A375 (cell line): ENCODE data around the gene E2F2. TPM values are rescaled to one million over a fixed set of nuclear protein-coding genes. Genes with fewer than 3 reads are reported as not detected.

ENCODE experiments used
- total RNA-seq: library from RNA; depleted of rRNA; stranded (reverse); fragments of >200 nt; shearing (Covaris generic); gene quantifications from 2 replicates; pipeline ENCODE4 v1.2.3, GENCODE V29; 2014; rRNA removed

The E2F2 gene, protein sequence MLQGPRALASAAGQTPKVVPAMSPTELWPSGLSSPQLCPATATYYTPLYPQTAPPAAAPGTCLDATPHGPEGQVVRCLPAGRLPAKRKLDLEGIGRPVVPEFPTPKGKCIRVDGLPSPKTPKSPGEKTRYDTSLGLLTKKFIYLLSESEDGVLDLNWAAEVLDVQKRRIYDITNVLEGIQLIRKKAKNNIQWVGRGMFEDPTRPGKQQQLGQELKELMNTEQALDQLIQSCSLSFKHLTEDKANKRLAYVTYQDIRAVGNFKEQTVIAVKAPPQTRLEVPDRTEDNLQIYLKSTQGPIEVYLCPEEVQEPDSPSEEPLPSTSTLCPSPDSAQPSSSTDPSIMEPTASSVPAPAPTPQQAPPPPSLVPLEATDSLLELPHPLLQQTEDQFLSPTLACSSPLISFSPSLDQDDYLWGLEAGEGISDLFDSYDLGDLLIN
- total RNA-seq = 8.0 and 9.4 TPM in 2 replicates

DNA sequence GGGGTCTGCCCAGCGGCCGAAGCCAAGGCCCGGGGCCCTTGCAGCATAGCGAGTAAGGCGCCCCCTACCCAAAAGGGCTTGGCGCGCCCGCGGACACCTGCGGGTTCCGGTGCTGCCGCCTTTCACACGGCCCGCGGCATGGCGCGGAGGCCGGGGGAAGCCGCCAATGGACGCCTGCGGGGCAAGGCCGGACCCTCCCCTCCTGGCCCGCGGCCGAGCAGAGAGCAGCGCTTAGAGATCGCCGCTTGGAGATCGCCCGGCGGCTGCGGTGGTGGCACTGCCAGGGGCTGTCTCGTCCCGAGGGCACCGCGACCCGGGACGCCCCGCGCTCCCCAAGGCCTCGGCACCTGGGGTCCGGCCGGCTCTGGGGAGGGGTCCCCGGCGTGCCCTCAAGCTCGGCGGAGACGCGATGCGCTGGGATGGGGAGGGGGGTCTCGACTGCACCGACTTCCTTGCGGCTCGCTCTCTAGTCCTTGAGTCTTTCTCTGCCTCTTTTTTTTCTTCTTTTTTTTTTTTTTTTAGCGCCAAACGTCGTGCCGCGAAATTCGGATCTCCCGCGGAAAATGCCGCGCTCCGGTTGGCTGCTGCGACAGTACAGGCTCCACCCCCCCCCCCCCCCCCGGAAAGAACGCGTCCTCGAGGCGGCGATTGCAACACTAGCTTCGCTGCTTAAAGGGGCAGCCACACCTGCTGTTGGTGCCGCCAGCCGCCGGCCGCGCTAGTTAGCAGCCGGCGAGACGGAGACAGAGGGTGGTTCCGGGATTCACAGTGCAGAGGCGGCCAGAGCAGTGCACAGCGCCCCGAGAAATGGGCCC lies at the start of gene E2F2:
TSS of gene E2F2 (minus strand) at position 487 of the 815 bp plus-strand sequence. CDS start at position 47, 440 bp downstream.

DNA sequence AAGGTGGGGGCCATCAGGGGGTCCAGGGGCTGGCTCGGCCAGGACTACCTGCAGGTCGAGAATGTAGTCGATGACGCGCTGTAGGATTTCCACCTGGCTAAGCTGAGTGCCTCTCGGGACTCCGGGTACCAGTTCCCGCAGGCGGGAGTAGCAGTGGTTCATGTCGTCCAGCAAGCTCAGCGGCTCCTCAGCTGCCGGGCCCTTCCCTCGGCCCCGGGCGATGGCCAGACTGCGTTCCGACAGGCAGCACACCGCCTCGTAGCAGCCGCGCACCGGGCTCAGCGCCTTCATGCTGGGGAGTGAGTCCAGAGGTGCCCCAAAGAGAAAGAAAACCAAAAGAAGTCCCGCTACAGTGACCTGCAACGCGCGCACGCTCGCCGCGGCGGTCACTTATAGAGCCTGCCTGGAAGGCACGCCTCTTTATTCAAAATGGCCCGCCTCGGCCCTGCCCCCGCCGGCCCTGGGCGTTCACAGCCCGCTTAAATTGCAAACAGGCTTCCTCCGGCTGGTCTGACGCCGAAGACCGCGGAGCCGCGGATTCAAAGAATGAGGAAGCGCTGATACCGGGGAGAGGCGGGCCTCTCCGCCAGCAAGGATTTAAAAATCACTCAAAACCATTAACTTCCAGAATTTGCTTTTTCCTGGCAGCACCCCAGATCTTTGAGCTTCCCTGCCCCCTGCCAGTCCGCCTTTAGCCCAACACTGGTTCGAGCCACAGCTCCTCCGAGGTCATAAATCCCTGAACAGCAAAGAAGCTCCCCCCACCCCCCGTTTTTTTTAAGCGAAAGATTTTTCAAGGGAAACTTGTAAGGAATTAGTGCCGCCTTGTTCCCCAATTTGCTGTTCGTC lies 28.3 kb upstream of the E2F2 start, which contains the start of gene ID3:
TSS of gene ID3 (minus strand) at position 366 of the 849 bp plus-strand sequence. CDS start at position 291, 75 bp downstream.

DNA sequence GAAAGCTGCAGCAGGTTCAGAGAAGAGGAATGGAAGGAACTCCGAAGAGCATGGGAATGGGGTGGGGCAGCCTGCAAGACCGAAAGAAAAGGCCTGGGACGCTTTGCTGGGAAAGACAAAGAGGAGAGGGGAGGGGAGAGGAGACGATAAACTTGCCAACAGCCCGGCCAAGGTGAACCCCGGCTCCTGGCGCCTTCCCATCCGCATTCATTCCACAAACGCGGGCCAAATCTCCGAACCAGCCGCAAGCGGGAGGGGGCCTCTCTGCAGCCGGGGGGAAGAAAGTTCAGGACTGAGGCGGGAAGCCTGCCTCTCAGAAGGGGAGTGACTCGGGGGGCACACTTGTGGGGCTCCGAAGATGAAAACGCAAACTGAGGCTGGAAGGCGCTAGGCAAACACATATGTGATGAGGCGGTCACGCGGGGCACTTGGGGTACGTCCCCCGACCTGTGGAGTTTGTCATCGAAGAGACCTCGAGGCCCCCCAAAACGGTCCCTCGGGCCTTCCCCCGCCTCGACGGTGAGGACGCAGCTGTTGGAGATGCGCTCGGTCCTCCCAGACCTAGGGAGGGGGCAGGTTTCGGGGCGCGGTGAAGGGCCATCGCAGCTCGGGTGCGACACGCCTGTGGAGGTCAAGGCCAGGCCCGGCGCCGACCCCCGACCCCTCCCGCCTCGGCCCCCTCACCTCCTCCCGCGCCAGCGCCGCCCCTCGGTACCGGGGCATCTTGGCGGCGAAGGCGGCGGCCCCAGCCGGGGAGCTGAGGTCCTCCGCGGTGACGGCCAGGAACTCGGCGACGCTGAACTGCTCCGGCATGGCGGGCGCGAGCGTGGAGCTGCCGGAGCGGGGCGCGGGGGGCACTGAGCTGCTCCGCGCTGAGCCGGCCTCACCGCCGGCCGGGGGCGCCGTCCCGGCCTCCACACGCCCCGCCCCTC lies 47.4 kb downstream of the E2F2 start, which contains the start of gene ASAP3:
TSS of gene ASAP3 (minus strand) at position 859 of the 932 bp plus-strand sequence. CDS start at position 813, 46 bp downstream.

Other genes with a start within 250 kb of the E2F2 start
- 240 and 269 TPM in 2 replicates for gene HNRNPR, start 186.9 kb downstream of the E2F2 start, total RNA-seq
- gene ZNF436, start 161.4 kb downstream of the E2F2 start, total RNA-seq = 5.2 and 7.5 TPM in 2 replicates
- gene TCEA3, start 106.5 kb downstream of the E2F2 start, total RNA-seq = 1.4 and 2.1 TPM in 2 replicates
- 6.2 and 8.4 TPM in 2 replicates for gene ASAP3, start 47.1 kb downstream of the E2F2 start, total RNA-seq
- 598 and 600 TPM in 2 replicates for gene ID3, start 28.3 kb upstream of the E2F2 start, total RNA-seq
- 2,905 and 3,612 TPM in 2 replicates for gene RPL11, start 160.6 kb upstream of the E2F2 start, total RNA-seq
- 66.5 and 70.1 TPM in 2 replicates for gene ELOA, start 212.2 kb upstream of the E2F2 start, total RNA-seq
- gene PITHD1, start 247.2 kb upstream of the E2F2 start, total RNA-seq = 43.8 and 44.2 TPM in 2 replicates